ENCODE measurements around the gene BABAM1. TPM values are rescaled to one million over a fixed set of nuclear protein-coding genes. Genes with fewer than 3 reads are reported as not detected.

Gene BABAM1
- polyA plus RNA-seq, 1 experiment: 122 TPM

DNA sequence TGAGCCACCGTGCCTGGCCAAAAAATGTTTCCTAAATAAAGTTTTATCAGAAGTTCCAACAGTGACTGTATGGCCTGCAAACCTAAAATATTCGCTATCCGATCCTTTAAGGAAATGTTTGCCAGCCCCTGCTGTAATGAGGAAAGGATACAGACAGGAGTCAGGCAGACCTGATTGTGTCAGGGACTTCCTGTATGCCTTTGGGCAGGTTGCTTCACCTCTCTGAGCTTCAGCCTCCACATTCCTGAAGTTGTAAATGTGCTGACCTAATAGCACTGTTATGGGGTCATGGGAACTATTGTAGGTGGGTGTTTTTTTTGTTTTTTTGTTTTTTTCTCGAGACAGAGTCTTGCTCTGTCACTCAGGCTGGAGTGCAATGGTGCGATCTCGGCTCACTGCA lies 29.7 kb downstream of the BABAM1 start:
- ChIA-PET POLR2A (no interaction called here), CTCF (interaction anchor here (1.3 kb wide), 1 partner anchor 89 kb away, joined by 7 read pairs; no protein-coding TSS in a partner anchor)
- TF ChIP-seq, protein P1, sequence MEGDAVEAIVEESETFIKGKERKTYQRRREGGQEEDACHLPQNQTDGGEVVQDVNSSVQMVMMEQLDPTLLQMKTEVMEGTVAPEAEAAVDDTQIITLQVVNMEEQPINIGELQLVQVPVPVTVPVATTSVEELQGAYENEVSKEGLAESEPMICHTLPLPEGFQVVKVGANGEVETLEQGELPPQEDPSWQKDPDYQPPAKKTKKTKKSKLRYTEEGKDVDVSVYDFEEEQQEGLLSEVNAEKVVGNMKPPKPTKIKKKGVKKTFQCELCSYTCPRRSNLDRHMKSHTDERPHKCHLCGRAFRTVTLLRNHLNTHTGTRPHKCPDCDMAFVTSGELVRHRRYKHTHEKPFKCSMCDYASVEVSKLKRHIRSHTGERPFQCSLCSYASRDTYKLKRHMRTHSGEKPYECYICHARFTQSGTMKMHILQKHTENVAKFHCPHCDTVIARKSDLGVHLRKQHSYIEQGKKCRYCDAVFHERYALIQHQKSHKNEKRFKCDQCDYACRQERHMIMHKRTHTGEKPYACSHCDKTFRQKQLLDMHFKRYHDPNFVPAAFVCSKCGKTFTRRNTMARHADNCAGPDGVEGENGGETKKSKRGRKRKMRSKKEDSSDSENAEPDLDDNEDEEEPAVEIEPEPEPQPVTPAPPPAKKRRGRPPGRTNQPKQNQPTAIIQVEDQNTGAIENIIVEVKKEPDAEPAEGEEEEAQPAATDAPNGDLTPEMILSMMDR (IDR thresholded peaks at IDR 0.05; ENCODE audit: insufficient read depth, low read depth, low read length): no peak
- no peaks in the 10 kb centered on the region for H3K27me3 ChIP-seq (ENCODE audit: control insufficient read depth, insufficient read depth, low read length)
- H3K4me3 ChIP-seq (ENCODE audit: low read depth, low read length): no peak overlapping the region
- DNase-seq (ENCODE audit: low read depth): no peak
- H3K36me3 ChIP-seq (ENCODE audit: control insufficient read depth, insufficient read depth, low read length): peaks cover 6% of the 10 kb centered on the region

DNA sequence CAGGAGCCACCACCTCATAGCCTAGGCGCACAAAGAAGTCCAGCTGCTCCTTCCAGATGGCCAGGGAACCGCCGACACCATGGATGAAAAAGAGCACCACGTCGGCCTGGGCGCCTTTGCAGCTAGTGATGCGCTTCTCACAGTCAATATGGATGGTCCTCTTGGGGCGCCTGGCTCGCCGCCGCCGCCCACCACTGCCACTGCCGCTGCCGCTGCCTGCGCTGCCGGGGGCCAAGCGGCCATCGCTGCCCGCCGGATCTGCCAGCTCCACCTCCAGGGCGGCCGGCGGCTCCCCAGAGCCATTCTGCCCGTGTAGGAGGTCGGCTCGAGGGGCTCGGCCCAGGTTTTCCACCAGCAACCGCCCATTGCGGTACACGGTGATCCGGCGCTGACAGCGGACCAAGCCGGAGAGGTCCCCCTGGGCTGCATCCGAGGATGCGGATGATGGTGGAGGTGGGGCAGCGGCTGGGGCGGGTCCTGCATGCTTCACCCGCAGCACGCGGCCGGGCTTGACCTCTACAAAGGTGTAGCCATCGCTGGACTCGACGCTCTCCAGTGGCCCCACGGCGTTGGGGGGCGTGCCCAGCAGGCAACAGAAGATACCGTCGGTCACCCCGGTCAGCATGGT lies 33.9 kb downstream of the BABAM1 start:
- CTCF ChIA-PET: interaction anchor here (5.0 kb wide), 1 partner anchor 8 kb away, joined by 52 read pairs; no protein-coding TSS in a partner anchor
- POLR2A ChIA-PET: no interaction called here
- Histone ChIP-seq H3K36me3 (ENCODE audit: control insufficient read depth, insufficient read depth, low read length) (peaks cover 1% of the 10 kb centered on the region), H3K27me3 (ENCODE audit: control insufficient read depth, insufficient read depth, low read length) (no peaks in the 10 kb centered on the region), H3K4me3 (ENCODE audit: low read depth, low read length) (no peak overlapping the region)
- DNase-seq (ENCODE audit: low read depth): no peak
- TF ChIP-seq, protein P1 (IDR thresholded peaks at IDR 0.05; ENCODE audit: insufficient read depth, low read depth, low read length): no peak

DNA sequence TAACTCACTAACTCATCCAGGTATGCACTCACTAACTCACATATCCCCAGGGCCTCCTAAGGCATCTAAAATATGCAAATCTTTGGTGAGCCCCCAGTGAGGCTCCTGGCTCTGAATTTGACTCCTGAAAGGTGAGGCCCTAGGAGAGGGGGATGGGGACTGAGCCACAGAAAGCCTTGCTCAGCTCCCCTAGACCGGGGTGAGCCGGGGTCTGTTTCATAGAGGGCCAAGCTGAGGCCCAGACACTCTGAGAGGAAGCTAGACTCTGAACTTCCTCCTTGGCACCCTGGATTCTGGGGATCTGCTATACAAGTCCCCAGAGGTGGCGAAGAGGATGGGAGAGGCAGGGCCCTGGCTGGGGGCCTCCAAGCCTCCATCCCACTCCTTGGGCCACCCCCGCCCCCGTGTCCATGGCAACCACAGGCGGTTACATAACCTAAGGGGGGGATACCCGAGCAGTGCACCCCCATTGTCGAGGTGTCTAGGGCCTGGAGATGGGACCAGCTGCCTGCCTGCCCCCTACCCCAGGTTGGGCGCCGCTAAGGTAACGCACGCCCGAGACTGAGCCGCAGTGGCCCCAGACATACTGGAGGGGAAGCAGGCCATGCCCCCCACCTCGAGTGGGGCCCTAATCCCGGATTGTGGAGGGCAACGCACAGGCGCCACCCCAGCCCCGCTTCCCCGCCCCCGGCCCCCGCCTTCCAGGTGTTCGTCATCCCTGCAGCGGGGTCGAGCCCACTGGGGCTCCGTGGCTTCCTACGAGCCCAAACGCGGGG lies 35.3 kb downstream of the BABAM1 start:
- TF ChIP-seq, protein P1 (IDR thresholded peaks at IDR 0.05; ENCODE audit: insufficient read depth, low read depth, low read length): no peak
- ChIA-PET POLR2A (interaction anchor here (0.5 kb wide), 1 partner anchor 103 kb away, joined by 3 read pairs; the partner anchor contains the start of gene BST2), CTCF (interaction anchor here (1.0 to 5.0 kb wide), 5 partner anchors 9 to 171 kb away, joined by 3 to 52 read pairs (median 4); no protein-coding TSS in a partner anchor)
- no peak for DNase-seq (ENCODE audit: low read depth)
- H3K4me3 ChIP-seq (ENCODE audit: low read depth, low read length): peak overlapping the region; percentile 84
- peaks cover 1% of the 10 kb centered on the region for H3K36me3 ChIP-seq (ENCODE audit: control insufficient read depth, insufficient read depth, low read length)
- H3K27me3 ChIP-seq (ENCODE audit: control insufficient read depth, insufficient read depth, low read length): no peaks in the 10 kb centered on the region

DNA sequence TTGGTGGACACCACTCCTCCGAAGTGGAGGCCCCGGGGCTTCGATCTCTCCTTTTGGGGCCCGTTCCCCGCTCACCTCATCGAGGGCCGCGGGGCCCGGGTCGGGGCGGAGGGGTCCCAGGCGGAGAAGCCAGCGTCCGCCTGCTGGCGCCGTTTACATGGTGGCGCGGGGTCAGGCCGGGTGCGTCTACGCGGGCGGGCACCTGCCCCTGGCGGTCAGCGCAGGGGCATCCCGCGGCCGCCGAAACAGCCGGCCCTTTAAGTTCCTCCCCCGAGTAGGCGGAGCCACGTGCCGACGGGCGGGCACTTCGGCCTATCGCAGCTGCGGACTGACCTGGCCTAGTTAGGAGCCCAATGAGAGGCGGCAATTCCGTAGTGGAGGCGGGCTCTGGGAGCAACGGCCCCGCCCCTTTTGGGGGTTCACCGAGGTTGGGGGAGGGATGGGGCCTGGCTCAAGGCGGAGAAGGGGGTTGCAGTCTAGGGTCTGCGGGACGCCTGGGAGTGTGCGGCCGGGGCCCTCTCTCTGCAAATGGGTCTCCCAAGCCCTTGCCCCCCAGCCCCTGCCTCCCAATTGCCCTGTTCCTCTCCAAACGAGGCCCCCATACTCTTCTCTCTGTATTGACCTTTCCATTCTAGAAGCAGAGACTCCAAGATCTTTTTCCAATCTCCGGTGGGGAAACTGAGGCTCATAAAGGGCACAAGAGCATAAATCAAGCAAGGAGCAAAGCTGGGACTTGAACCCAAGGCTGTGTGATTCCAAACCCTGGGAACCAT lies 36.1 kb downstream of the BABAM1 start, which contains the start of gene ABHD8:
ABHD8 (minus strand) TSS at position 259 of the 773 bp plus-strand sequence. CDS start 1,809 bp downstream, outside the sequence.
- TF ChIP-seq, protein P1 (IDR thresholded peaks at IDR 0.05; ENCODE audit: insufficient read depth, low read depth, low read length): peak; percentile 51
- peaks cover 1% of the 10 kb centered on the region for H3K36me3 ChIP-seq (ENCODE audit: control insufficient read depth, insufficient read depth, low read length)
- peak; percentile 70 for DNase-seq (ENCODE audit: low read depth)
- CTCF ChIA-PET: interaction anchor here (0.7 to 5.0 kb wide), 11 partner anchors 10 to 170 kb away, joined by 3 to 52 read pairs (median 5); no protein-coding TSS in a partner anchor
- POLR2A ChIA-PET: no interaction called here
- H3K4me3 ChIP-seq (ENCODE audit: low read depth, low read length): peak within 1 kb of the TSS; percentile 84
- no peaks in the 10 kb centered on the region for H3K27me3 ChIP-seq (ENCODE audit: control insufficient read depth, insufficient read depth, low read length)
